ENCODE data around the gene APBA3. TPM values are rescaled to one million over a fixed set of nuclear protein-coding genes. Genes with fewer than 3 reads are reported as not detected.

Gene APBA3
- total and polyA plus RNA-seq, 2 of the 4 experiments (the other 2 are of a cell fraction) = 9.5 to 18.4 TPM

GRCh38 chr19:3737487-3738205 lies 23.8 kb downstream of the APBA3 start:
- no peak for TF ChIP-seq FOS (IDR thresholded peaks at IDR 0.05; ENCODE audit: low read depth, low read length)
- no peak for TF ChIP-seq MAZ (IDR thresholded peaks at IDR 0.05; ENCODE audit: borderline replicate concordance, low read depth, low read length)
- TF ChIP-seq ELK1 (IDR thresholded peaks at IDR 0.05; ENCODE audit: borderline replicate concordance, low read depth, low read length) = no peak
- no peak for TF ChIP-seq RFX5 (IDR thresholded peaks at IDR 0.05; ENCODE audit: low read depth, low read length)
- TF ChIP-seq NFE2L2 (IDR thresholded peaks at IDR 0.05; ENCODE audit: low read depth, low read length) = no peak
- Histone ChIP-seq H3K18ac (ENCODE audit: low read depth, low read length) (no peak overlapping the region), H4K91ac (ENCODE audit: insufficient read depth, low read depth, low read length) (no peak overlapping the region), H3K27ac (ENCODE audit: insufficient read depth, low read length) (no peak overlapping the region), H2AK5ac (ENCODE audit: low read depth, low read length) (no peak overlapping the region), H3K56ac (ENCODE audit: extremely low read depth, insufficient read depth, low read length) (no peak overlapping the region), H2BK20ac (ENCODE audit: low read depth, low read length) (no peak overlapping the region), H3K9me3 (ENCODE audit: control insufficient read depth, insufficient read depth, low read length) (no peaks in the 10 kb centered on the region), H3K4ac (ENCODE audit: low read depth, low read length) (no peak overlapping the region), H3K4me3 (ENCODE audit: insufficient read depth, low read depth, low read length) (no peak overlapping the region), H3K36me3 (ENCODE audit: control insufficient read depth, insufficient read depth, low read length) (no peaks in the 10 kb centered on the region), H3K27me3 (ENCODE audit: control insufficient read depth, insufficient read depth, low read length) (peaks cover 11% of the 10 kb centered on the region), H2BK120ac (ENCODE audit: low read depth, low read length) (no peak overlapping the region), H3K23ac (ENCODE audit: low read depth, low read length) (no peak overlapping the region), H3K9ac (ENCODE audit: low read depth, low read length) (no peak overlapping the region), H3K9me1 (ENCODE audit: insufficient read depth, low read length) (peaks cover 8% of the 10 kb centered on the region; the same call in 1 of the 2 replicates), H2AFZ (replicated peaks; ENCODE audit: low read length, poor library complexity) (no peak overlapping the region), H4K20me1 (ENCODE audit: insufficient read depth, low read length) (no peaks in the 10 kb centered on the region), H4K8ac (ENCODE audit: low read depth in 2 of 2, low read length in 2 of 2) (no peak overlapping the region), H4K5ac (ENCODE audit: low read depth, low read length) (no peak overlapping the region), H3K14ac (replicated peaks; ENCODE audit: low read depth, low read length) (no peak overlapping the region), H3K79me1 (ENCODE audit: low read depth in 1 of 2, low read length in 2 of 2) (no peaks in the 10 kb centered on the region), H3K4me1 (ENCODE audit: control insufficient read depth, insufficient read depth, low read length) (no peaks in the 10 kb centered on the region), H2BK15ac (ENCODE audit: low read depth, low read length) (no peak overlapping the region), H2BK5ac (ENCODE audit: low read depth, low read length, poor library complexity, severe bottlenecking) (no peak overlapping the region), H3K4me2 (ENCODE audit: low read depth, low read length) (no peak overlapping the region), H2AK9ac (replicated peaks; ENCODE audit: low read depth, low read length, poor library complexity) (no peak overlapping the region)
- ChIA-PET CTCF (no interaction called here), POLR2A (ENCODE audit: unreplicated experiment) (interaction anchor here (1.0 kb wide), 1 partner anchor 25 kb away, joined by 4 read pairs; the partner anchor contains the start of gene MRPL54)
- intact Hi-C loops (cut with micrococcal nuclease) = no loop called here
- no TSS peak for BruUV-seq (replicated peaks)
- ATAC-seq (ENCODE audit: low read depth) = no peak
- in situ Hi-C loops (cut with MboI; ENCODE audit: low sequenced_read_pairs) = no loop called here
- dilution Hi-C loops (cut with HindIII; ENCODE audit: low sequenced_read_pairs, unreplicated experiment) = no loop called here
- no peak for DNase-seq
- 64% methylated on average over 8 of the region's 10 CpGs; no CpG with 5 or more reads in 1 of the 2 experiments for WGBS, 2 experiments (ENCODE audit: extremely low coverage in 2 of 2, insufficient read length in 1 of 2)
